GM23338 (cell line): ENCODE data around the gene BACE2. TPM values are rescaled to one million over a fixed set of nuclear protein-coding genes. Genes with fewer than 3 reads are reported as not detected.
"Not testable (repeated sequence)": the region's sequence is repeated elsewhere in the genome, so short reads cannot be mapped to it uniquely, and the experiment has no call there.

Source experiments
- ATAC-seq: fragments of 200-7000 bp; cut with Tn5 transposase; 3 replicates; pipeline ENCODE4 v1.9.1; 2020
- DNase-seq: peaks from one replicate; pipeline ENCODE4 v3.0.0-alpha.2; 2015; ENCODE audit warnings: low spot score
- H2AFZ ChIP-seq: fragments of 200-600 bp; sonication (generic); 2 replicates; pipeline ENCODE4 v1.8.0; 2016; ENCODE audit warnings: antibody characterized with exemption, mild to moderate bottlenecking, moderate library complexity
- H3F3A ChIP-seq: fragments of 200-600 bp; sonication (generic); replicated peaks from 2 replicates; pipeline ENCODE4 v1.8.0; 2017; ENCODE audit warnings: antibody characterized with exemption, mixed run types, low read depth
- H3K27ac ChIP-seq: fragments of 200-600 bp; sonication (generic); 2 replicates; pipeline ENCODE4 v1.6.1; 2016; ENCODE audit warnings: low read depth
- H3K27me3 ChIP-seq: fragments of 200-600 bp; sonication (generic); 2 replicates; pipeline ENCODE4 v1.8.0; 2016; ENCODE audit warnings: mild to moderate bottlenecking, mixed run types, moderate library complexity; ENCODE audit not compliant: insufficient read depth
- H3K36me3 ChIP-seq: fragments of 200-600 bp; sonication (generic); 2 replicates; pipeline ENCODE4 v1.8.0; 2016; ENCODE audit warnings: mild to moderate bottlenecking; ENCODE audit not compliant: insufficient read depth
- H3K4me1 ChIP-seq: fragments of 200-600 bp; sonication (generic); 2 replicates; pipeline ENCODE4 v1.8.0; 2016; ENCODE audit warnings: mild to moderate bottlenecking, moderate library complexity; ENCODE audit not compliant: insufficient read depth
- H3K4me2 ChIP-seq: fragments of 200-600 bp; sonication (generic); 2 replicates; pipeline ENCODE4 v1.7.1; 2017; ENCODE audit warnings: mixed run types
- H3K4me3 ChIP-seq: fragments of 200-600 bp; sonication (generic); 2 replicates; pipeline ENCODE4 v1.6.1; 2016; ENCODE audit warnings: mixed run types
- H3K79me2 ChIP-seq: fragments of 200-600 bp; sonication (generic); replicated peaks from 2 replicates; pipeline ENCODE4 v1.8.0; 2017; ENCODE audit warnings: mild to moderate bottlenecking; ENCODE audit not compliant: insufficient read depth
- H3K9me2 ChIP-seq: fragments of 200-600 bp; sonication (generic); 2 replicates; pipeline ENCODE4 v1.8.0; 2017; ENCODE audit not compliant: insufficient read depth
- H4K20me1 ChIP-seq: fragments of 200-600 bp; sonication (generic); replicated peaks from 2 replicates; pipeline ENCODE4 v1.8.0; 2017; ENCODE audit warnings: mild to moderate bottlenecking; ENCODE audit not compliant: insufficient read depth
- H3K27ac Mint-ChIP-seq: 2 replicates; pipeline ENCODE4 v1.8.0; 2020; ENCODE audit warnings: inconsistent platforms, mild to moderate bottlenecking, moderate library complexity, mixed read lengths
- H3K27me3 Mint-ChIP-seq: 3 replicates; pipeline ENCODE4 v1.8.0; 2022; ENCODE audit warnings: low read depth, mild to moderate bottlenecking, moderate library complexity, mixed read lengths, inconsistent platforms; ENCODE audit not compliant: insufficient read depth, poor library complexity
- H3K36me3 Mint-ChIP-seq: 3 replicates; pipeline ENCODE4 v1.8.0; 2021; ENCODE audit warnings: low read depth, mild to moderate bottlenecking, inconsistent platforms, moderate library complexity, mixed read lengths
- H3K4me1 Mint-ChIP-seq: 3 replicates; pipeline ENCODE4 v1.8.0; 2020; ENCODE audit warnings: mild to moderate bottlenecking, inconsistent platforms, mixed read lengths
- H3K4me3 Mint-ChIP-seq: 3 replicates; pipeline ENCODE4 v1.8.0; 2021; ENCODE audit warnings: moderate library complexity, mild to moderate bottlenecking, inconsistent platforms, mixed read lengths
- H3K9me3 Mint-ChIP-seq: 3 replicates; pipeline ENCODE4 v1.8.0; 2020; ENCODE audit warnings: moderate library complexity, mild to moderate bottlenecking, inconsistent platforms, mixed read lengths
- EZH2 ChIP-seq: fragments of 200-600 bp; sonication (generic); IDR thresholded peaks from one replicate; pipeline ENCODE4 v1.8.0; 2017; ENCODE audit warnings: antibody characterized with exemption, mild to moderate bottlenecking, low read depth; ENCODE audit not compliant: unreplicated experiment
- JUNB ChIP-seq: IDR thresholded peaks from one replicate; pipeline ENCODE4 v1.6.1; 2016; ENCODE audit warnings: antibody characterized with exemption; ENCODE audit not compliant: unreplicated experiment
- NANOG ChIP-seq: IDR thresholded peaks from 2 replicates; pipeline ENCODE4 v1.6.1; 2016; ENCODE audit warnings: antibody characterized with exemption, borderline replicate concordance
- POLR2AphosphoS5 ChIP-seq: IDR thresholded peaks from 2 replicates; pipeline ENCODE4 v1.6.1; 2016; ENCODE audit warnings: antibody characterized with exemption, low read depth
- polyA plus RNA-seq: library from polyadenylated mRNA; unstranded; fragments of >200 nt; fragmentation: Nextera tagmentation; extraction: Ambion mirVana; gene quantifications from 2 replicates; pipeline ENCODE4 v1.2.1, GENCODE V29; 2016
- total RNA-seq: library from RNA; depleted of rRNA; stranded (reverse); fragments of >200 nt; shearing (Covaris generic); gene quantifications from 2 replicates; pipeline ENCODE4 v1.2.3, GENCODE V29; 2014
- TF ChIP-seq, protein P1 (sequence below): fragments of 250-450 bp; sonication (Bioruptor Pico); IDR thresholded peaks from 2 replicates; pipeline ENCODE4 v1.5.0; 2020; ENCODE audit warnings: mild to moderate bottlenecking, moderate library complexity
- TF ChIP-seq, protein P2 (sequence below): IDR thresholded peaks from 2 replicates; pipeline ENCODE4 v1.6.1; 2016; ENCODE audit warnings: antibody characterized with exemption

BACE2 gene
- total and polyA plus RNA-seq, 2 experiments from 2014 or later = 3.5 to 6.8 TPM

DNA sequence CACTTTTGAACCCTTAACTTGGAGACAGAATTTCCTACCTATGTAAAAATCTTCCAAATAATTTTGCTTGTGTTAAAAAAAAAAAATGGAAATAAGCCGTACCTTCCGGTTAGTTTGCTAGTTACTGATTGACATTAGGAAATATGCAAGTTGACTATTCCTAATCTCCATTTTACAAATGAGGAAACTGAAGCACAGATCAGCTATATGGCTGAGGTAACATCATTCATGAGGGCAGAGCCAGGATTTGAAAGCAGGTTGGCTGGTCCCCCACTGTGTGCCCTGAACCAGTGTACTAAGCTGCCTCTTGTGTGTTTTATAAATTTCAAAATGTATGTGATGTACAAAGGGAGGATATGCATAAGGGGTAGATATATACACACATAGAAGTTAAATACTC is 29.6 kb downstream of the BACE2 start (continued):
- TF ChIP-seq, protein P1, sequence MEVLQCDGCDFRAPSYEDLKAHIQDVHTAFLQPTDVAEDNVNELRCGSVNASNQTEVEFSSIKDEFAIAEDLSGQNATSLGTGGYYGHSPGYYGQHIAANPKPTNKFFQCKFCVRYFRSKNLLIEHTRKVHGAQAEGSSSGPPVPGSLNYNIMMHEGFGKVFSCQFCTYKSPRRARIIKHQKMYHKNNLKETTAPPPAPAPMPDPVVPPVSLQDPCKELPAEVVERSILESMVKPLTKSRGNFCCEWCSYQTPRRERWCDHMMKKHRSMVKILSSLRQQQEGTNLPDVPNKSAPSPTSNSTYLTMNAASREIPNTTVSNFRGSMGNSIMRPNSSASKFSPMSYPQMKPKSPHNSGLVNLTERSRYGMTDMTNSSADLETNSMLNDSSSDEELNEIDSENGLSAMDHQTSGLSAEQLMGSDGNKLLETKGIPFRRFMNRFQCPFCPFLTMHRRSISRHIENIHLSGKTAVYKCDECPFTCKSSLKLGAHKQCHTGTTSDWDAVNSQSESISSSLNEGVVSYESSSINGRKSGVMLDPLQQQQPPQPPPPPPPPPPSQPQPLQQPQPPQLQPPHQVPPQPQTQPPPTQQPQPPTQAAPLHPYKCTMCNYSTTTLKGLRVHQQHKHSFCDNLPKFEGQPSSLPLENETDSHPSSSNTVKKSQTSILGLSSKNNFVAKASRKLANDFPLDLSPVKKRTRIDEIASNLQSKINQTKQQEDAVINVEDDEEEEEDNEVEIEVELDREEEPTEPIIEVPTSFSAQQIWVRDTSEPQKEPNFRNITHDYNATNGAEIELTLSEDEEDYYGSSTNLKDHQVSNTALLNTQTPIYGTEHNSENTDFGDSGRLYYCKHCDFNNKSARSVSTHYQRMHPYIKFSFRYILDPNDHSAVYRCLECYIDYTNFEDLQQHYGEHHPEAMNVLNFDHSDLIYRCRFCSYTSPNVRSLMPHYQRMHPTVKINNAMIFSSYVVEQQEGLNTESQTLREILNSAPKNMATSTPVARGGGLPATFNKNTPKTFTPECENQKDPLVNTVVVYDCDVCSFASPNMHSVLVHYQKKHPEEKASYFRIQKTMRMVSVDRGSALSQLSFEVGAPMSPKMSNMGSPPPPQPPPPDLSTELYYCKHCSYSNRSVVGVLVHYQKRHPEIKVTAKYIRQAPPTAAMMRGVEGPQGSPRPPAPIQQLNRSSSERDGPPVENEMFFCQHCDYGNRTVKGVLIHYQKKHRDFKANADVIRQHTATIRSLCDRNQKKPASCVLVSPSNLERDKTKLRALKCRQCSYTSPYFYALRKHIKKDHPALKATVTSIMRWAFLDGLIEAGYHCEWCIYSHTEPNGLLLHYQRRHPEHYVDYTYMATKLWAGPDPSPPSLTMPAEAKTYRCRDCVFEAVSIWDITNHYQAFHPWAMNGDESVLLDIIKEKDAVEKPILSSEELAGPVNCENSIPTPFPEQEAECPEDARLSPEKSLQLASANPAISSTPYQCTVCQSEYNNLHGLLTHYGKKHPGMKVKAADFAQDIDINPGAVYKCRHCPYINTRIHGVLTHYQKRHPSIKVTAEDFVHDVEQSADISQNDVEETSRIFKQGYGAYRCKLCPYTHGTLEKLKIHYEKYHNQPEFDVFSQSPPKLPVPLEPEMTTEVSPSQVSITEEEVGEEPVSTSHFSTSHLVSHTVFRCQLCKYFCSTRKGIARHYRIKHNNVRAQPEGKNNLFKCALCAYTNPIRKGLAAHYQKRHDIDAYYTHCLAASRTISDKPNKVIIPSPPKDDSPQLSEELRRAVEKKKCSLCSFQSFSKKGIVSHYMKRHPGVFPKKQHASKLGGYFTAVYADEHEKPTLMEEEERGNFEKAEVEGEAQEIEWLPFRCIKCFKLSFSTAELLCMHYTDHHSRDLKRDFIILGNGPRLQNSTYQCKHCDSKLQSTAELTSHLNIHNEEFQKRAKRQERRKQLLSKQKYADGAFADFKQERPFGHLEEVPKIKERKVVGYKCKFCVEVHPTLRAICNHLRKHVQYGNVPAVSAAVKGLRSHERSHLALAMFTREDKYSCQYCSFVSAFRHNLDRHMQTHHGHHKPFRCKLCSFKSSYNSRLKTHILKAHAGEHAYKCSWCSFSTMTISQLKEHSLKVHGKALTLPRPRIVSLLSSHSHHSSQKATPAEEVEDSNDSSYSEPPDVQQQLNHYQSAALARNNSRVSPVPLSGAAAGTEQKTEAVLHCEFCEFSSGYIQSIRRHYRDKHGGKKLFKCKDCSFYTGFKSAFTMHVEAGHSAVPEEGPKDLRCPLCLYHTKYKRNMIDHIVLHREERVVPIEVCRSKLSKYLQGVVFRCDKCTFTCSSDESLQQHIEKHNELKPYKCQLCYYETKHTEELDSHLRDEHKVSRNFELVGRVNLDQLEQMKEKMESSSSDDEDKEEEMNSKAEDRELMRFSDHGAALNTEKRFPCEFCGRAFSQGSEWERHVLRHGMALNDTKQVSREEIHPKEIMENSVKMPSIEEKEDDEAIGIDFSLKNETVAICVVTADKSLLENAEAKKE (CRISPR knock-in tag) = no peak
- no peak for TF ChIP-seq EZH2
- no peak for TF ChIP-seq NANOG
- TF ChIP-seq, protein P2, sequence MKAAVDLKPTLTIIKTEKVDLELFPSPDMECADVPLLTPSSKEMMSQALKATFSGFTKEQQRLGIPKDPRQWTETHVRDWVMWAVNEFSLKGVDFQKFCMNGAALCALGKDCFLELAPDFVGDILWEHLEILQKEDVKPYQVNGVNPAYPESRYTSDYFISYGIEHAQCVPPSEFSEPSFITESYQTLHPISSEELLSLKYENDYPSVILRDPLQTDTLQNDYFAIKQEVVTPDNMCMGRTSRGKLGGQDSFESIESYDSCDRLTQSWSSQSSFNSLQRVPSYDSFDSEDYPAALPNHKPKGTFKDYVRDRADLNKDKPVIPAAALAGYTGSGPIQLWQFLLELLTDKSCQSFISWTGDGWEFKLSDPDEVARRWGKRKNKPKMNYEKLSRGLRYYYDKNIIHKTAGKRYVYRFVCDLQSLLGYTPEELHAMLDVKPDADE = no peak
- TF ChIP-seq POLR2AphosphoS5 = no peak
- TF ChIP-seq JUNB = no peak

DNA sequence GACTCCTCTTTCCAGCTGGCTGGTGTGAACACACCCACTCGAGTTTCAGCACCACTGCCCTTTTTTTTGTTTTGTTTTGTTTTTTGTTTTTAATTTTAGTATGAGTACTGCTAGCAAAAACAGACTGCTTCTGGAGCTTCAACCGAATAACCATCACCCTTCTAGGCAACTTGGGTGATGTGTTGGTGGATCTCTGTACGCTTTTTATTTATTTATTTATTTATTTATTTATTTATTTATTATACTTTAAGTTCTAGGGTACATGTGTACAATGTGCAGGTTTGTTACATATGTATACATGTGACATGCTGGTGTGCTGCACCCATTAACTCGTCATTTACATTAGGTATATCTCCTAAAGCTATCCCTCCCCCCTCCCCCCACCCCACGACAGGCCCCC is 30.7 kb downstream of the BACE2 start:
- not testable (repeated sequence) for H3K27ac Mint-ChIP-seq, ATAC-seq, H2AFZ ChIP-seq, H3K36me3 Mint-ChIP-seq, H3K4me3 ChIP-seq, H3K79me2 ChIP-seq, H3K9me2 ChIP-seq, H3K9me3 Mint-ChIP-seq, H3K27me3 Mint-ChIP-seq, DNase-seq, H3K4me3 Mint-ChIP-seq, H3K4me1 Mint-ChIP-seq, H3K27me3 ChIP-seq, H3F3A ChIP-seq, H3K36me3 ChIP-seq, H3K4me1 ChIP-seq, H3K4me2 ChIP-seq, H4K20me1 ChIP-seq, H3K27ac ChIP-seq
